IPS-11a (cell line): ENCODE measurements around the gene ATAD3B.
"Not testable (repeated sequence)": the region's sequence is repeated elsewhere in the genome, so short reads cannot be mapped to it uniquely, and the experiment has no call there.

Source experiments
- H3K4me3 ChIP-seq: one replicate; pipeline ENCODE4 v1.5.1; 2013; ENCODE audit warnings: low read depth, low read length, control low read depth

The ATAD3B gene

DNA sequence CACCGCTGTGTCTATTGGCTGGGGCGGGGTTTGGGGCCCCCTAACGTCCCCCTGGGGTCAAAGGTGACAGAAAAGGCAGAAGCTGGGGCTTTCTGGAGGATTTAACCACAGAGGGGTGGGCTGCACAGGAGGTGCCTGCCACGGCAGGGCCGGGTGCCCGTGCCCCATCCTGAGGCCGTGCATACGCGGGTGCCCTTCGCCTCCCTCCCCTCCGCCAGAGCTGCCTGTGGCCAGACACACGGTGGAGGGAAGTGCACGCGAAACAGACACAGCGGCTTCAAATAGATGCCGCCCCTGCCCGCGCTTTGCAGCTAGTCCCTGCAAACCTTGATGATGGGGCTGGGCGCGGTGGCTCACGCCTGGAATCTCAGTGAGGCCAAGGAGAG lies 37.9 kb downstream of the ATAD3B start:
- H3K4me3 ChIP-seq = not testable (repeated sequence)

DNA sequence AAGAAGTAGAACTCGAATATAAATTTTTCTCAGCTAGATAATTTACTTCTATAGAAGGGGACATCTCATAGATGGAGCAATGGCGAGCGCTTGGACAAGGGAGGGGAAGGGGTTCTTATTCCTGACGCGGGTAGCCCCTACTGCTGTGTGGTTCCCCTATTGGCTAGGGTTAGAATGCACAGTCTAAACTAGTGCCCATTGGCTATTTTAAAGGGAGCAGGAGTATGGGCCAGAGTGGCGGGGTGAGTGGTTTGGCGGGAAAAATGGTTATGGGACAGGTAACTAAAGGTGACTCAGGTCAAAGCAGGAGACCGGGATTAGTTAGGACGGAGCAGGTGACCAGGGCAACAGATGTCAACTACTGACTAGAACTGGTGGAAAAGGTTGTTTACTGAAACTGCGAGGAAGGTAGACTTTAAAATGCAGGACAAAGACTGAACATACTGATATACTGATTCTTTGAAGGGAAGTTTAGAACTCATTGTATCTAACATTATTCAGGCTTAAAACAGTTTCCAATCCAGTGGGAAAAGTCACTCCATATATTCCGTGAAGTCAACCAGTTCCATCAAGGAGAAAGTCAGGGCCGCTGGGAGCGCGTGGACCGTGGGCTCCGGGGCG lies 39.5 kb downstream of the ATAD3B start:
- peak overlapping the region; percentile 71 for H3K4me3 ChIP-seq

DNA sequence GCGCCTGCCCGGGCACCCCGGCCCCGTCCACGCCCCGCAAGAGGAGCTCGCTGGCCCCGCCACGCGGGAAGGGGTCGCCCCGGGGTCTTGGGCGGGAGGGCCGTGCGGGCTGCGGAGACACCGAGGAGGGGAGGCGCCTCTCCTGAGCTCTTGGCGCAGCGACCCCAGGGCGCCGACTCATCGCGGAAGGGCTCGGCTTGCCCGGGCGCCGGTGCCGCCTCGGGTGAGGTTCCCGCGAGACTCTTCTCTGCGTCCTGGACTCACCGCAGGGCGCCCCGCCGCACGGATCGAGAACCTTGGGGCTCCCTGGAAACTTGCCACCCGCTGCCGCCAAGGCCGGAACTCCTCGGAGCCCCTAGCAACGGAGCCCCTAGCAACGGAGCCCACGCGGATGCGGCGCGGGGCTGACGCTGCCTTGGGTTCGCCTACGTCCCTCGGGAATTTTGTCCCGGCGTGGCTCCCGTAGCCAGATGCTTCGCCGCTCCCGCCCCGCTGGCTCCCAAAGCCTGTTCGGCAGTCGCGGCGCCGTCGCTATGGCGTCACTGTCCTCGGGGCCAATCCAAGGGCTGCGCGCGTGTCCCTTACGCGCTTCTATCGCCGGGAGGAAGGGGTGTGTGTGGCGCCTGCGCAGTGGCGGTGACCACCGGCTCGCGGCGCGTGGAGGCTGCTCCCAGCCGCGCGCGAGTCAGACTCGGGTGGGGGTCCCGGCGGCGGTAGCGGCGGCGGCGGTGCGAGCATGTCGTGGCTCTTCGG lies 40.1 kb downstream of the ATAD3B start, which contains the start of gene ATAD3A:
TSS of gene ATAD3A (plus strand) at position 630 of the 753 bp plus-strand sequence. CDS start at position 737, 107 bp downstream.
- H3K4me3 ChIP-seq = peak within 1 kb of the TSS; percentile 71

DNA sequence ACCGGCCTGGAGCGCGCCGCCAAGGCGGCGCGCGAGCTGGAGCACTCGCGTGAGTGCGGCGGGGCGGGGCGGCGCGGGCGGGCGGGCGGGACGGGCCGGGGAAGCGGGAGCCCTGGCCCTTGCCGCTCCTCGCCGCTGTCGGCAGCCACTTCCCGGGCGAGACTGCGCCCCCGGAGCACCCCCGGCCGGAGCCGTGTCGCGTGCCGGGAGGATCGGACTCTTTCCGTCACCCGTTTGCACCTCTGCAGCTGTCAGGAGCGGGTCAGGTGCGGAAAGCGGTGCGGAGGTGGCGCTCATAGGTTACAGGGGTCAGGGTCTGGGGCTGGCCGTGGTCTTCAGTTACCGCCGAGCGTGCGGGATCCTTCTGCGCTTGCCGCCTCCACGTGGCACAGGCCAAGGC lies 40.9 kb downstream of the ATAD3B start:
- H3K4me3 ChIP-seq = peak overlapping the region; percentile 51

DNA sequence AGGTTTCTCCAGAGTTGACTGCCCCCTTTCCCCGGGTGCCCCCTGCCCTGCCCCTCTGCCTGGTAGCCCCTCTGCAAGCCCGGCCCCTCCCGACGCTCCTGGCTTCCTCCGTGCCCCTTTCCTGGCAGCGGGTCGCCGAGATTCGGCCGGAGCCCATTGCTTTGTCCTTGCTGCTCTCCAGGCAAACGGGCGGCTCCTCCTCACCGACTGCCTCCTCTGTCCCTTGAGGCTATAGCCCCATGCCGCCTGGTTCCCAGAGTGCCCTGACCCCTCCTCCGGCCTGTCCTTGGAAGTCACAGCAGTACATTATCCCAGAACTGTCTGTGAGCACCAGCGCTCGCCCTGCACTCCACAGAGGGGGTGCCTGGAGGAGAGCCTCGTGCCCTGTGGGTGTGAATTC lies 42.1 kb downstream of the ATAD3B start:
- not testable (repeated sequence) for H3K4me3 ChIP-seq

DNA sequence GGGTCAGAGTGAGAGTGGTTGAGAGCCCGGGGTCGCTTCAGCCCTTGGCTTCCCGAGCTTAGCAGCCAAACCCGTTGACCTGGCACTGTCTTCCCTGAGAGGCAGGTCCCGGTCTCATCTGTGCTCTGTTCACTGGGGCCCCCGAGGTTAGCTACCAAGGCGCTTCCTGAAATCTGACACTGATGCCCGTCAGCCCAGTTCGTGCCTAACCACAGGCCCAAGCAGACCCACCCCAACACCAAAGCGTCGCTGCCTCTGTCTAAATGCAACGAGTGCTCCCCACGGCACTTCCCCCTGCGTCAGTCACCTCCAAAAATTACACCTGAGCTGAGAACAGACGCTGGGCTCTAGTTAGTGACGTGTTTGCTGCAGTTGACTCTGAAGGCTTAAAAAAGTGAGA lies 42.8 kb downstream of the ATAD3B start:
- not testable (repeated sequence) for H3K4me3 ChIP-seq

DNA sequence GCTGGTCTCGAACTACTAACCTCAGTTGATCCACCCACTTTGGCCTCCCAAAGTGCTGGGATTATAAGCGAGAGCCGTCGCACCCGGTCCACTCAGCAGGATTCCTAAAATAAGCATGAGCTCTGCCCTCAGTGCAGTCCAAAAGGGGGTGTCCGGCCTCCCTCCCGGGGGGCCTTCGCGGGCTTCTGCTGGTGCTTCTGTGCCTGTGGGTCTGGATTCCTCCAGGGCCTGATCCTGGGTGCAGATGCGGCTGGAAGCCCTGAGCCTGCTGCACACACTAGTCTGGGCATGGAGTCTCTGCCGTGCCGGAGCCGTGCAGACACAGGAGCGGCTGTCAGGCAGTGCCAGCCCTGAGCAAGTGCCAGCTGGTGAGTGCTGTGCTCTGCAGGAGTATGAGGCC lies 45.4 kb downstream of the ATAD3B start:
- H3K4me3 ChIP-seq = not testable (repeated sequence)

DNA sequence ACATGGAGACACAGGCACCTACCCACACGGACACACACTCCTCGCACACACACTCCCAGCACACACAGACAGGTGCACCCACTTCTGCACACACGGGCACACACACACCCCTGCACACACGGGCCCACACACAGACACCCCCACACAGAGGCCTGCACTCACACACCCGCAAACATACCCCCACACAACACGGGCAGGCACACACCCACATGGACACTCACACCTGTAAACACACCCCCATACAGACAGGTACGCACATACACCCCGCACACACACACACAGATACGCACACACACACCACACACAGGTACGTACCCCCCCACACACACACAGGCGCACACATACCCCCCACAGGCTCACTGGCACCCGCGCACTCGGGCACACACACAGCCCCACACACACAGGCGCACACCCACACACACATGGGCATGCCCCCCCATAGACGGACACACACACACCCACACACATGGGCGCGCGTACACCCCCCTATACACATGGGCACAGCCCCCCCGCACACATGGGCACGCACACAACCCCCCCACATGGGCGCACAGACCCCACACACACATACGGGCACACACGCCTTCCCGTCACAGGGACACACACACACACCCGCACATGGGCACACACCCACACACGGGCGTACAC lies 46.5 kb downstream of the ATAD3B start:
- H3K4me3 ChIP-seq = no peak overlapping the region

DNA sequence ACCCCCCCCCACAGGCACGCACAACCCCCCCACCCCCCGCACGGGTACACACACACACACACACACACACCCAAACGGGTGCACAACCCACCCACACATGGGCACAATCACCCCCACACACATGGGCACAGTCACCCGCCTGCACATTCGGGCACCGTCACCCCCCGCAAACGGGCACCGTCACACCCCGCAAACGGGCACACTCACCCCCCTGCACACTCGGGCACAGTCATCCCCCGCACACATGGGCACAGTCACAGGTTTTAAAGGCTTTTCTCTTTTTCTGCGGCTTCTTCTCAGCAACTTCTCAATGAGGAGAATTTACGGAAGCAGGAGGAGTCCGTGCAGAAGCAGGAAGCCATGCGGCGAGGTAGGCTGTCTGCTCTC lies 47.0 kb downstream of the ATAD3B start:
- not testable (repeated sequence) for H3K4me3 ChIP-seq

DNA sequence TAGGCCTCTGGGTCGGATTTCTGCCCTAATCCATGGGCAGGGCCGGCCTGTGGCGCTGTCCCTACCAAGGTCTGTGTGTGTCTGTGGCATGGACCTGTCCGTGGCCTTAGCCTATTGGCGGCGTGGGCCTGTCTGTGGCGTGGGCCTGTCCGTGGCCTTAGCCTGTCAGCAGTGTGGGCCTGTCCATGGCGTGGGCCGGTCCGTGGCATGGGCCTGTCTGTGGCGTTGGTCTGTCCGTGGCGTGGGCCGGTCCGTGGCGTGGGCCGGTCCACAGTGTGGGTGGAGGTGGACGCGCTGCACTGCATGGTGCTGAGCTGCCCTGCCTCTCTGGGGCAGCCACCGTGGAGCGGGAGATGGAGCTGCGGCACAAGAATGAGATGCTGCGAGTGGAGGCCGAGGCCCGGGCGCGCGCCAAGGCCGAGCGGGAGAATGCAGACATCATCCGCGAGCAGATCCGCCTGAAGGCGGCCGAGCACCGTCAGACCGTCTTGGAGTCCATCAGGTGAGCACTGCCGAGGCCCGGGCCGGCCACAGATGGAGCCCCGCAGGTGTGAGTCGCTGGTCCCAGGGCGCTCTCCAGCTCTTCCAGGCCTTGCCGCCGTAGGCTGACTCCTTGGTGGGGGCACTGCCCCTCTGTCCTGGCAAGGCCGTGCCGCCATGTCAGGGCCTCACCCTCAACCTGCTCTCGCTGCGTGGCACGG lies 48.4 kb downstream of the ATAD3B start:
- H3K4me3 ChIP-seq = not testable (repeated sequence)

DNA sequence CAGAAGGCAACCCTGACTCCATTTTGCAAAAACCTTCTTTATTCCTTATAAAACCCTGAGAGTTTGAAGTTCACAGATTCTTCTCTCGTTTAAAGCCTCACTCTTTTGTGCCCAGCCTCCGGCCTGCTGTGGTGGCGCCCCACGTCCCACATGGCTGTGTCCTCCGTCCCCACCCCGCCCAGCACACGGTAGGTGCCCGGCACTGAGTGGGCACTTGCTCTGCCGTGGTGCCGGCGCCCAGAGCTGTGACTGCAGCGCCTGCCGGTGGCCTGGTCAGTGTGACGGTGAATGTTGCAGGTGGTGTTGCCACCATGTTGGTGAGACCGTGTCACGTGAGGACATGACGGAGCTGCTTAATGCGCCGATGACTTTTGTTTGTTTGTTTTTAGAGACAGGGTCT lies 49.8 kb downstream of the ATAD3B start:
- no peak overlapping the region for H3K4me3 ChIP-seq

DNA sequence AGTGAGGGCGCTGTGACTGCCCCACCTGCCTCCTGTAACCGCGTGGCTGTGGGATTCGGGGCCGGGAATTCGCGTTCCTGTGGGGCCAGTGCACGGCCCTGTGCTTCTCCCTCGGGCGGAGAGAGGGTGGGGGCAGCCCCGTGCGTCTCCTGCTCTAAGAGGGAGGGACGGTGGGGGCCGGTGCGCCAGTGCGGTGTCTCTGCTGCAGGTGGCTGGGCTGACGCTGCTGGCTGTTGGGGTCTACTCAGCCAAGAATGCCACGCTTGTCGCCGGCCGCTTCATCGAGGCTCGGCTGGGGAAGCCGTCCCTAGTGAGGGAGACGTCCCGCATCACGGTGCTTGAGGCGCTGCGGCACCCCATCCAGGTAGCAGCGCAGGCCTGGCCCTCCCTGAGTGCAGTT lies 51.0 kb downstream of the ATAD3B start:
- not testable (repeated sequence) for H3K4me3 ChIP-seq

DNA sequence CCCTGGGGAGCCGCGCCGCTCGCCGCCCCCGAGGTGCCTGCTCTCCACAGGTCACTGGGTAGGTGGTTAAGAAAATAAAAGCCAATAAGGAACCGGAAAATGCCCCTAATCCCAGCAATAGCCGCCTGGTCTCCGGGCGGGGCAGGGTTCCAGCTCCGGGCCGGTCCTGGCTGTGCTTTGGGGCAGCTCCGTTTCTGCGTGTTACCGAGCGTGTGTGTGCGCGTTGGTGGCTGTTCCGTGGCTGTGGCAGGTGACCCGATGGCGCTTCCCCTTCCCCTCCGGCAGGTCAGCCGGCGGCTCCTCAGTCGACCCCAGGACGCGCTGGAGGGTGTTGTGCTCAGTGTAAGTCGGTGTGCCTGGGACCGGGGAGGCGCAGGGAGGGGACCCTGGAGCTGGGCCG lies 51.7 kb downstream of the ATAD3B start:
- H3K4me3 ChIP-seq = not testable (repeated sequence)

DNA sequence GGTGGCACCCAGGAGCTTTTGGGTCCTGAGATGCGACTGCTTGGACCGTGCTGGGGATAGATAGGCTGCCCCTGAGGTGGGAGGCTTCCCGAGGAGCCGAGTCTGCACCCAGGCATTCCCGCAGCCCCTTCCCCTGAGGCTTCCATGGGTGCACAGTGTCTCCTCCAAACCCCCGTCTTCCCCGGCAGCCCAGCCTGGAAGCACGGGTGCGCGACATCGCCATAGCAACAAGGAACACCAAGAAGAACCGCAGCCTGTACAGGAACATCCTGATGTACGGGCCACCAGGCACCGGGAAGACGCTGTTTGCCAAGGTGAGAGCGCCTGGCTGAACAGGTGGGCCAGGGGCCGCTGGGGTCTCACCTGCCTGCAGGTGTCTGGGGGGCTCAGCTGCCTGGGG lies 52.1 kb downstream of the ATAD3B start:
- H3K4me3 ChIP-seq = not testable (repeated sequence)

DNA sequence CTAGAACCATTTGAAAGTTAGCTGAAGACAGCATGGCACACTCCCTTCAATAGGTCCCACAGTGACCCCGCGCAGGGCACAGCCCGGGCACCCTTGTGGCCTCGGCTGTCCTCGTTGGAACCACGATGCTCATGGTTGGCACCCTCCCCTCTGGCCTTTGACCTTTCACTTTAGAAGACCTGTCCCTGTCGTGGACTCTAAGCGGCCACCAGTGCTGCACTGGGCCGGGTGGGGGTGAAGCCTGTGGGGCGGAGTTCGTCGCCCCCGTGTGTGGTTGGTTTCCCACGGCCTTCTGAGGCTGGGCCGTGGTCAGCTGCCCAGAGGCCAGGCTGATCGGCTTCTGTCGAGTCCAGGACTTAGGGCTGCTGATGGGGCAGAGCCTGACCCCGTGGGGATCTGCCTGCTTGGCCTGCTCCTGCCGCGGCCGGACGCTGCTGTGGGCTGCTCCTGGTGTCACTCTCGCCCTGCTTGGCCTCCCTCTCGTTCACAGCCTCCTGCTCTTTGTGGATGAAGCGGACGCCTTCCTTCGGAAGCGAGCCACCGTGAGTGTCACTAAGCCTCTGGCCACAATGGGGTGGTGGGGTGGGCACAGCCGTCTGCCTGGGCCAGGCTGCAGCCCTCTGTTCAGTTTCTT lies 53.3 kb downstream of the ATAD3B start:
- not testable (repeated sequence) for H3K4me3 ChIP-seq

DNA sequence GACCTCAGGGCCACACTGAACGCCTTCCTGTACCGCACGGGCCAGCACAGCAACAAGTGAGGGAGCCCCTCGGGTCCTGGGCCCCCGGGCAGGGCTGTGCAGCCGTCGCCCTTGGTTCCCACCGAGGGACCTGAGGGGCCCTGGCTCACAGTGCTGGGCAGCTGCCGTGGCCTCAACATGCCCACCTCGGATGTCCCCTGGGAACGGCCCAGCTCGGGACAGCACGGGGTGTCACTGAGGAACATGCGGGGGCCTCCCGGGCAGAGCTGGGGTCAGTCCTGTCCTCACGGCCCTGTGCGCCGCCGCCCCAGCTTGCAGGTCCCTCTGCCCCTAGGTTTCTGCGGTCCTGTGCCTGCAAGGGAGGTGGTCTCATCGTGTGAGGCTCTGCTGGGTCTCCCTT lies 54.9 kb downstream of the ATAD3B start:
- not testable (repeated sequence) for H3K4me3 ChIP-seq

DNA sequence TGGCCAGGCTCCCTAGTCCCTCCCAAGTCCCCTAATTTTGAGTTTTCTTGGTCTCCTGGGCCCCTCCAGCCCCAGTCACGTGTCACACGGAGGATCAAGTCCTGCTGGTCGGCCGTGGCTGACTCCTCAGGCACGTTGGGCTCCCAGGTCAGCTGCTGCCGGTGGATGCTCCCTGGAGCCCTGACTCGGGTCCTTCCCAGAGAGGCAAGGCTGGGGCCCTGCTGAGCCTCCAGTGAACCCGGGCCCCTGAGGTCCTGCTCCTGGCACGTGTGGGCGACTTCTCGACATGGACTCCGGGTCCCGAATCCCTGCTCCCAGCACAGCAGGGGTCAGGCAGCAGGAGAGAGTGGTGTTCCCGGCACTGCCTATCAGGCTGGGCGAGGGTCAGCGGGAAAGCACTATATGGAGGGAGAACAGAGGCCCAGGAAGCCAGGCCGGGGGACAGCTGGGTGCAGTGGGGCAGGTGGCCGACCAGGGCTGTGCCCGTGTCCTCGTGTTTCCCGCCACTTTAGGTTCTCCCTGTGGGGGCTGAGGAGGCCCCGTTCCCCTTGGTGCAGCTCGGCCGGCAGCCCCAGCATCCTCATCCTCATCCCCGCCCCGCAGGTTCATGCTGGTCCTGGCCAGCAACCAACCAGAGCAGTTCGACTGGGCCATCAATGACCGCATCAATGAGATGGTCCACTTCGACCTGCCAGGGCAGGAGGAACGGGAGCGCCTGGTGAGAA lies 55.7 kb downstream of the ATAD3B start:
- no peak overlapping the region for H3K4me3 ChIP-seq

DNA sequence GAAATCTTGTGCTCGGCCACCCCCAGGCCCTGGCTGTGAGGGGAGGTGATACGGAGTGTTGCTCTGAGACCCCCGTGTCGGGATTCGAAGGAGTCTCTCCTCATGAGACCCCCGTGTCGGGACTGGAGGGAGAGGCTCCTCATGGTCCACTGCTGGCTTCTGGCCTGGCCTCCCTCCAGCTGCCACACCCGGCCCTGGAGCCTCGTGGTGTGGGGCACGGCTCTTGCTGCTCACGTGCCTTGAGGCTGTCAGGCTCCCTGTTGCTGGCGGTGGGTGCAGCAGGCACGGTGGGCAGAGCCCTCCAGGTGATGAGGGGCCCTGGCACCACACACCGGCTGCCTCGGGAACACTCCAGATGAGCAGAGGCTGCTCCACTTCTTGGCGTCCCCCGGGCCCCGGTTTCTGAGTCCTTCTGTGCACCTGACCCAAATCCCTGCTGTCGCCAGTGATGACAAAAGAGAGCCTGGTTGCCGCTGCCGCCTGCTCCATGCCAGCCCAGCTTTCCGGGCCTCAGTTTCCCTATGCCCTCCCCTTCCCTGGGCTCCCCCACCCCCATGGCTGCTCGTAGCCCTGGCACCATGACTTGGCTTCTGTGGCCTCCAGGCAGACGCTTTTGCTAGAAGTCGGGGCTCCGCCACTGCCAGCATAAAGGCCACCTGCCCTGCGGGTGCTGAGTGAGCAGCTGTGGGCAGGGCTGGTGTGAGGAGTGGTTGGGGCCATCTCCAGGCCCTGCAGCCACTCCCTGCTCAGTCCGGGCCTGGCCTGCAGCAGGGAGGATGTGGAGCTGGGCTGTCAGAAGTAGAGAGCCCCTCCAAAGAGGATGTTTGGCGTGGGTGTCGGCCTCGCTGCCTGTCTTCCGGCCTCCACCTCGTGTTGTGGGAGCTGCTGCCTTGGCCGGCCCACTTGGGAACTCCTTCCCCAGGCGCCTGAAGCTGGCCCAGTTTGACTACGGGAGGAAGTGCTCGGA lies 57.0 kb downstream of the ATAD3B start:
- H3K4me3 ChIP-seq = no peak overlapping the region

DNA sequence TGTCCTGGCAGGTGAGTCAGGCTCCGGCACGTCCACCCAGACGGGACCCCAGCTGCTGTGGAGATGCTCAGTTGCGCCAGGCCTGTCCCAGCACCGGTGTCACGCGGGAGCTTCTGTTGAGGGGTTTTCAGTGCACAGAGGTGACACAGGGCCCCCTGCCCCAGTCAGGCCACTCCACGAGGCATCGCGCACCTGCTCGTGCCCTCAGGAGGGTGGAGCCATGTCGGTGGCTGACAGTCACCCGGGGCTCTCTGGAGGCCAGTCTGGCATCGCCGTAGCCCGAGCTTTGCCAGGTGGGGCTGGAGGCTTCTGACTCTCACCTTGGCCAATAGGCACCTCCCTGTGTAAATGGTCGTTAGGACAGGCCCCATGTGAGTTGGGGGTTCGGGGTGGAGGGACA lies 57.8 kb downstream of the ATAD3B start:
- H3K4me3 ChIP-seq = no peak overlapping the region
